PC-3 (cell line): ENCODE measurements around the gene ASXL1. TPM values are rescaled to one million over a fixed set of nuclear protein-coding genes. Genes with fewer than 3 reads are reported as not detected.

Experiments used
- ATAC-seq: fragments of 200-7000 bp; cut with Tn5 transposase; 2 replicates; pipeline ENCODE4 v1.9.1; 2020; ENCODE audit warnings: mild to moderate bottlenecking, moderate library complexity
- BruUV-seq: library from RNA; stranded (reverse); fragments of 400-500 nt; replicated peaks from 2 replicates; lab custom pipeline; 2021; lab: Mats Ljungman, UMichigan
- CTCF ChIA-PET: fragments of 300-600 bp; sonication (Branson Sonifier 250); formaldehyde crosslinking; loops from one replicate; lab custom pipeline; 2022; ENCODE audit warnings: antibody characterized with exemption; lab: Charles Lee
- POLR2A ChIA-PET: fragments of 300-600 bp; sonication (Branson Sonifier 250); formaldehyde crosslinking; loops from one replicate; lab custom pipeline; 2022; ENCODE audit warnings: antibody characterized with exemption; ENCODE audit not compliant: unreplicated experiment; lab: Charles Lee
- DNase-seq: peaks from one replicate; pipeline ENCODE4 v3.0.0-alpha.2; 2015
- H2AFZ ChIP-seq: fragments of 300-600 bp; sonication (generic); 2 replicates; pipeline ENCODE4 v1.6.0; 2016; ENCODE audit warnings: antibody characterized with exemption, low read length
- H3F3A ChIP-seq: fragments of 300-600 bp; sonication (generic); one replicate; pipeline ENCODE4 v1.6.0; 2017; ENCODE audit warnings: antibody characterized with exemption, low read length, control low read depth, mild to moderate bottlenecking; ENCODE audit not compliant: unreplicated experiment
- H3K27ac ChIP-seq: fragments of 300-600 bp; sonication (generic); 2 replicates; pipeline ENCODE4 v1.5.1; 2016; ENCODE audit warnings: mild to moderate bottlenecking, low read length
- H3K27me3 ChIP-seq: fragments of 300-600 bp; sonication (generic); 2 replicates; pipeline ENCODE4 v1.6.1; 2016; ENCODE audit warnings: low read length, mixed read lengths
- H3K36me3 ChIP-seq: fragments of 300-600 bp; sonication (generic); 2 replicates; pipeline ENCODE4 v1.6.1; 2016; ENCODE audit warnings: low read depth, mixed run types, low read length, mixed read lengths
- H3K4me1 ChIP-seq: fragments of 300-600 bp; sonication (generic); 2 replicates; pipeline ENCODE4 v1.5.1; 2016; ENCODE audit warnings: low read length; ENCODE audit not compliant: insufficient read depth
- H3K4me2 ChIP-seq: fragments of 300-600 bp; sonication (generic); 2 replicates; pipeline ENCODE4 v1.6.0; 2016; ENCODE audit warnings: low read length
- H3K4me3 ChIP-seq: fragments of 300-600 bp; sonication (generic); 2 replicates; pipeline ENCODE4 v1.5.1; 2016; ENCODE audit warnings: mild to moderate bottlenecking, low read length, mixed read lengths
- H3K79me2 ChIP-seq: fragments of 300-600 bp; sonication (generic); 2 replicates; pipeline ENCODE4 v1.6.1; 2017; ENCODE audit warnings: low read length, mixed read lengths
- H3K9ac ChIP-seq: fragments of 300-600 bp; sonication (generic); 2 replicates; pipeline ENCODE4 v1.6.0; 2016; ENCODE audit warnings: mild to moderate bottlenecking, low read length
- H3K9me2 ChIP-seq: fragments of 300-600 bp; sonication (generic); replicated peaks from 2 replicates; pipeline ENCODE4 v1.6.1; 2016; ENCODE audit warnings: mixed run types, low read length, mixed read lengths
- H3K9me3 ChIP-seq: fragments of 300-600 bp; sonication (generic); 2 replicates; pipeline ENCODE4 v1.6.1; 2016; ENCODE audit warnings: low read length, mixed read lengths
- H4K20me1 ChIP-seq: fragments of 300-600 bp; sonication (generic); 2 replicates; pipeline ENCODE4 v1.6.1; 2016; ENCODE audit warnings: low read length, mixed read lengths
- EZH2 ChIP-seq: fragments of 300-600 bp; sonication (generic); IDR thresholded peaks from one replicate; pipeline ENCODE4 v1.6.1; 2017; ENCODE audit warnings: antibody characterized with exemption, mild to moderate bottlenecking, low read length; ENCODE audit not compliant: unreplicated experiment
- EZH2phosphoT487 ChIP-seq: fragments of 300-600 bp; sonication (generic); IDR thresholded peaks from 2 replicates; pipeline ENCODE4 v1.6.1; 2018; ENCODE audit warnings: mild to moderate bottlenecking, antibody characterized with exemption, low read length, borderline replicate concordance
- intact Hi-C: fragments of 100-400 bp; cut with micrococcal nuclease; formaldehyde crosslinking; loops from 2 replicates; pipeline ENCODE4 v1.9.0; 2023
- total RNA-seq: library from RNA; depleted of rRNA; stranded (reverse); fragments of >200 nt; gene quantifications from 2 replicates; pipeline ENCODE4 v1.2.3, GENCODE V29; 2014
- TF ChIP-seq, protein P1 (sequence below): fragments of 300-600 bp; sonication (generic); conservative IDR thresholded peaks from 2 replicates; pipeline ENCODE4 v1.5.1; 2017; ENCODE audit warnings: antibody characterized with exemption, low read depth, mild to moderate bottlenecking, low read length

Gene ASXL1
- total RNA-seq, 1 experiment from 2014 or later = 42.8 TPM

- Histone ChIP-seq H3K4me2 (no peak overlapping the region), H3K4me1 (peaks cover 22% of the 10 kb centered on the region), H3K9me3 (no peaks in the 10 kb centered on the region), H3K36me3 (no peaks in the 10 kb centered on the region), H4K20me1 (no peaks in the 10 kb centered on the region), H3K9me2 (no peaks in the 10 kb centered on the region), H3K4me3 (no peak overlapping the region), H2AFZ (no peak overlapping the region), H3F3A (no peaks in the 10 kb centered on the region), H3K9ac (no peak overlapping the region), H3K27ac (no peak overlapping the region), H3K79me2 (peaks cover 20% of the 10 kb centered on the region), H3K27me3 (no peaks in the 10 kb centered on the region)
- no peak for DNase-seq
- POLR2A ChIA-PET = interaction anchor here (0.6 kb wide), 1 partner anchor 35 kb away, joined by 3 read pairs; no protein-coding TSS in a partner anchor
- no peak for ATAC-seq
- no TSS peak for BruUV-seq
- no peak for TF ChIP-seq EZH2
- TF ChIP-seq, protein P1, sequence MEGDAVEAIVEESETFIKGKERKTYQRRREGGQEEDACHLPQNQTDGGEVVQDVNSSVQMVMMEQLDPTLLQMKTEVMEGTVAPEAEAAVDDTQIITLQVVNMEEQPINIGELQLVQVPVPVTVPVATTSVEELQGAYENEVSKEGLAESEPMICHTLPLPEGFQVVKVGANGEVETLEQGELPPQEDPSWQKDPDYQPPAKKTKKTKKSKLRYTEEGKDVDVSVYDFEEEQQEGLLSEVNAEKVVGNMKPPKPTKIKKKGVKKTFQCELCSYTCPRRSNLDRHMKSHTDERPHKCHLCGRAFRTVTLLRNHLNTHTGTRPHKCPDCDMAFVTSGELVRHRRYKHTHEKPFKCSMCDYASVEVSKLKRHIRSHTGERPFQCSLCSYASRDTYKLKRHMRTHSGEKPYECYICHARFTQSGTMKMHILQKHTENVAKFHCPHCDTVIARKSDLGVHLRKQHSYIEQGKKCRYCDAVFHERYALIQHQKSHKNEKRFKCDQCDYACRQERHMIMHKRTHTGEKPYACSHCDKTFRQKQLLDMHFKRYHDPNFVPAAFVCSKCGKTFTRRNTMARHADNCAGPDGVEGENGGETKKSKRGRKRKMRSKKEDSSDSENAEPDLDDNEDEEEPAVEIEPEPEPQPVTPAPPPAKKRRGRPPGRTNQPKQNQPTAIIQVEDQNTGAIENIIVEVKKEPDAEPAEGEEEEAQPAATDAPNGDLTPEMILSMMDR = no peak
- TF ChIP-seq EZH2phosphoT487 = no peak
- CTCF ChIA-PET = no interaction called here
- intact Hi-C loops = no loop called here
Observed at GRCh38 chr20:32474009-32474716, 116.0 kb downstream of the ASXL1 start.

DNA sequence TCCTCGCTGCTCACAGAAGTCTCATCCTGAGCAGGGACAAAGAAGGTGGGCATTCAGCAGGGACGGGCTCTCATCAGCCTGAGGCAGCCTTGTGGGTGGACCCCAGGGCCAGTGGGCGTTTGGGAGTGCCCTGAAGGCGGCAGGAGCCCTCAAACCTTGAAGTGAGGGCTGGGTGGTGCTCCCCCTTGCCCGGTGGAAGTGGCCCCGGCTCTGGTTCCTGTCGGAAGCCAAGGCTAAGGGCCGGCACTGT lies 116.5 kb downstream of the ASXL1 start:
- H3K9ac ChIP-seq = peak overlapping the region; percentile 74
- H3K9me2 ChIP-seq = no peaks in the 10 kb centered on the region
- no TSS peak for BruUV-seq
- H3K27me3 ChIP-seq = no peaks in the 10 kb centered on the region
- POLR2A ChIA-PET = interaction anchor here (0.6 kb wide), 1 partner anchor 35 kb away, joined by 3 read pairs; no protein-coding TSS in a partner anchor
- intact Hi-C loops = no loop called here
- H3K4me1 ChIP-seq = peaks cover 22% of the 10 kb centered on the region
- TF ChIP-seq, protein P1 = no peak
- TF ChIP-seq EZH2 (no peak), EZH2phosphoT487 (no peak)
- 0 out of 2 replicates have a peak overlapping the region, but pooled peaks have one; percentile 51 for H3K4me3 ChIP-seq
- no peaks in the 10 kb centered on the region for H3K9me3 ChIP-seq
- peak overlapping the region; percentile 83 for H3K27ac ChIP-seq
- H3K79me2 ChIP-seq = peaks cover 25% of the 10 kb centered on the region
- no peaks in the 10 kb centered on the region for H3K36me3 ChIP-seq
- no peak for DNase-seq
- no peak overlapping the region for H2AFZ ChIP-seq
- CTCF ChIA-PET = no interaction called here
- H3F3A ChIP-seq = no peaks in the 10 kb centered on the region
- ATAC-seq = no peak
- H4K20me1 ChIP-seq = no peaks in the 10 kb centered on the region
- peak overlapping the region; percentile 86 for H3K4me2 ChIP-seq
